GM12874 (cell line): ENCODE measurements around the gene ITPRID1.
A peak's percentile ranks its signal among the peaks of the same experiment; 100 is the strongest.

Experiments used
- TF ChIP-seq, protein P1 (sequence below): IDR thresholded peaks from 2 replicates; pipeline ENCODE4 v1.5.1; 2011; ENCODE audit warnings: low read depth, mild to moderate bottlenecking, control low read depth, low read length, moderate library complexity; ENCODE audit not compliant: insufficient read depth

The ITPRID1 gene

DNA sequence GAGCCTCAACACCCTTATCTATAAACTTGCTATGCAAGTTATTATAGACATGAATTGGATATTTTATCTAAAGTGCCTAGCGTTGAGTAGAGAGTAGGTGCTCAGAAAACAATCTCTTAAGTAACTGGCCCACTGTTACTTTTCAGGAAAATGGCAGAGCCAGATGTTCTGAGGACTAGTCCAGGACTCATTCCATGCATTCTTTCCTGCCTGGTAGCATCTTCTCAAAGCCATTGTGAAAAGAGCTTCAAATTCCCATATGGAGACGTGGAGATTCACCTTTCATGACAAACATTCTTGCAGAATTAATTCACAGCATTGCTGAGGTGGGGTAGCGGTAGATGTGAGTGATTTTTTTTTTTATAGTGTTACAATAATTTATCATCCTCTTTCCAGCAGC, 35.9 kb upstream of the ITPRID1 start:
- TF ChIP-seq, protein P1, sequence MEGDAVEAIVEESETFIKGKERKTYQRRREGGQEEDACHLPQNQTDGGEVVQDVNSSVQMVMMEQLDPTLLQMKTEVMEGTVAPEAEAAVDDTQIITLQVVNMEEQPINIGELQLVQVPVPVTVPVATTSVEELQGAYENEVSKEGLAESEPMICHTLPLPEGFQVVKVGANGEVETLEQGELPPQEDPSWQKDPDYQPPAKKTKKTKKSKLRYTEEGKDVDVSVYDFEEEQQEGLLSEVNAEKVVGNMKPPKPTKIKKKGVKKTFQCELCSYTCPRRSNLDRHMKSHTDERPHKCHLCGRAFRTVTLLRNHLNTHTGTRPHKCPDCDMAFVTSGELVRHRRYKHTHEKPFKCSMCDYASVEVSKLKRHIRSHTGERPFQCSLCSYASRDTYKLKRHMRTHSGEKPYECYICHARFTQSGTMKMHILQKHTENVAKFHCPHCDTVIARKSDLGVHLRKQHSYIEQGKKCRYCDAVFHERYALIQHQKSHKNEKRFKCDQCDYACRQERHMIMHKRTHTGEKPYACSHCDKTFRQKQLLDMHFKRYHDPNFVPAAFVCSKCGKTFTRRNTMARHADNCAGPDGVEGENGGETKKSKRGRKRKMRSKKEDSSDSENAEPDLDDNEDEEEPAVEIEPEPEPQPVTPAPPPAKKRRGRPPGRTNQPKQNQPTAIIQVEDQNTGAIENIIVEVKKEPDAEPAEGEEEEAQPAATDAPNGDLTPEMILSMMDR, result no peak

DNA sequence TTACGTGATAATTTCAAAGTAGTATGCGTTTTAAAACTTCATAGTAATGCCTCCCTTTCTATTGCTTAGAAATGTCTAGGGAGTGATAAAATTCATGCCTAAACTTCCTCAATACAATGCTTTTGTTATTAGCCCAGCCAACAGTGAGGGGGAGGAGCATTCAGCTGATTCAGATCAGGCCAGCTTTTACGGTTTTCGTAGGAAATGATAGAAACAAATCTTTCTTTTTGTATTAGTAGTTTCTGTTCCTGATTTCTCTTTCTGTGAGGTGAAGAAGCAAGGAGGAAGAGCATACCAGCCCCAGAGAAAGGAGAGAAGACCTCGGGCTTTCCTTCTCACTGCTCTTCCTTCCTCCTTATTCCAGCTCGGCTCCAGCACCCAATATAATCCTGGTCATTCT, 35.2 kb upstream of the ITPRID1 start:
- TF ChIP-seq, protein P1, result no peak

DNA sequence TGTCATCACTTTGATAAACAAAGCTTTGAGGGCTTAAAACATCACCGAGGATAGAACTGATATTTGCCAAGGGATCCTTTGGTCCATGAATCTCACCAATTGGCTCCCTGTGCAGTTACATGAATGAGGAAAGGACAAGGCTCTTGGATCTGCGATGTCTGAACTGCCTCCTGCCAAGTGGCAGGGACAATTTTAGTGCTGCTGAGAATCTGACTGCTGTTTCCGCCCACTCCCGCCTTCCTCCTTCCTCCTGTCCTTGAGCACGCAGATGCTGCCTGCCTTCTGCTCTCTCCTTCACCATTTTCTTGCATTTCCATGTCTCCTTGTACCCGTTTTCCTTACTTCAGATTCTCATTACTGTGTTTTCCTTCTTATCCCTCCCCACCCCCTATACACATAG, 26.8 kb upstream of the ITPRID1 start:
- TF ChIP-seq, protein P1, result no peak

DNA sequence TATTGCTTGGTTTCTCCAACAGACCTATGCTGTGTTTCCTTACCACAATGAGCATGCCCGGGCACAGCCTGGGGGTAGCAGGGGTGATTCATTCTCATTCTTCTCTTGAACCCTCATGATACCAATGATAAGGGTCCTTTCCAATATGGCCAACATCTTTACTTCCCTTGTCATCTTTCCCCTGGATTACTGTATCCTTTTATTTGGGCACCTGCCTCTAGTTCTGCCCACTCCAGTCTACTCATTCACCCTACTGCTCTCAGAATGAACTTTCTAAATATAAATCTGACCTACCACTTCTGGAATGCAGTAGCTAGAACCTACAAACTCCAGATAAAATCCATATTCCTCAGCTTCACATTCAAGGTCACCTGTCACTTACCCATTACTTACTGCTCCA, 26.4 kb upstream of the ITPRID1 start:
- TF ChIP-seq, protein P1, result no peak

DNA sequence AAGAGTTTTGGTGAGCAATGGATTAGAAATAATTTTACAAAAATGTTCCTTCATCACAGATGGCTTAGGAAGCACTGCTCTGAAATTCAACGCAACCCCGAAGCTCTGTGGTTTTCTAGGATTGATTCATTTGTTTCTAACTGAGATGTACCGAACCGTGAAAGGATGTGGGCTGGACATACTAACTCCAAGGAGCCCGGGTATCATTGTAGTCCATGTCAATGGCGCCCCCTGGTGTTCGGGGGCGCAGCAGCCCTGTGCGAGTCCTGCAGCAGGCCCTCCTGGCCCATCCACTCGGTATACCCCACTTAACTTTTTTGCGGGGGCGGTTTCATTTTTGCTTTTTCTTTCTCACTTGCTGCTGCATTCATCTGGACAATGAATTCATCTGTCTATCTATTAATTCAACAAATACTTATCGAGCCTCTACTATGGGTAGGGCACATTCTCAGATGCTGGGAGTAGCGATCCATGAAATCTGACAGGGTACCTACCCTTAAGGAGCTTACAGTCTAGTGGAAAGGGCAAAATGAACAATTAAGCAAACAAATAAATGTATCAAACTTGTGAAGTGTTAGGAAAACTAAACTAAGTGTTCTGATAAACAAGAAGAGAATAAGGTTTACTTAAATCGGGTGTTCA, 25.2 kb upstream of the ITPRID1 start:
- TF ChIP-seq, protein P1, result peak; percentile 90

DNA sequence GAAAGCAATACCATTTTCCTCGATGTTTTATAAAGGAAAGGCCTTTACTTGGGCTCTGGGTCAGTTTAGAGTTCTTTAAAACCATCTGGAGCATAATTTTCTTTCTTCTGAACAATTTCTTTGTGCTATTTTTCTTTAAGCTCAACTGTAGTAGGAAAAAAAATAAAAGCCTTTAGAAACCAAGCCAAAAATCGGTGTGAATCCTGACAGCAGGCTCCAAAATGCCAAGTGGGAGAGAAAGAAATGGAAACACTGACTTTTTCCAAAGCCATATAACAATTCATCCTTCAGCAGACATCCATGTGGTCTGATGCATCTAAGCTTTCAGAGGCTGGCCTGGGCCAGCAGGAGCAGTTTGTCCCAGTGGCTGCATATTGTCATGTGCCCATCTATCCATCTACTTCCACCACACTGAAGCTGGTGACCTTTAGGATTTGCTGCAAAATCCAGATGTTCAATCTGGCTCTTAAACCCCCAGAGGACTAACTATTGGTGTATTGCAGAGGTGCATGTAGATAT, 23.0 kb upstream of the ITPRID1 start:
- TF ChIP-seq, protein P1, result no peak

DNA sequence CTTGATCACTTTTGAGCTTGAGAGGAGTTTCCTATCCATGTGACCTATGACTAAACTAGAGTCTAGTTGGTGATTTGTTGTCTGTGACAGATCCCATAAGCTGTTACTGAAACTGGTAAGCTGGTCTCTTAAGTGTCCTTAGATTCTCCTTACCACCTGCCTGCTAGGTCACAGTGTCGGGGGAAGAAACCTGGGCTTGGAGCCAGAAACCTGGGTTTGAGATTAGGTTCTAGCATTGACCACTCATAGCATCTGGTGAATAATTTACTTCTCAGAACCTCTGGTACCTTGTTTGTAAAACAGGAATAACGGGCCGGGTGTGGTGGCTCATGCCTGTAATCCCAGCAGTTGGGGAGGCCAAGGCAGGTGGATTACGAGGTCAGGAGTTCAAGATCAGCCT, 21.8 kb upstream of the ITPRID1 start:
- TF ChIP-seq, protein P1, result no peak

DNA sequence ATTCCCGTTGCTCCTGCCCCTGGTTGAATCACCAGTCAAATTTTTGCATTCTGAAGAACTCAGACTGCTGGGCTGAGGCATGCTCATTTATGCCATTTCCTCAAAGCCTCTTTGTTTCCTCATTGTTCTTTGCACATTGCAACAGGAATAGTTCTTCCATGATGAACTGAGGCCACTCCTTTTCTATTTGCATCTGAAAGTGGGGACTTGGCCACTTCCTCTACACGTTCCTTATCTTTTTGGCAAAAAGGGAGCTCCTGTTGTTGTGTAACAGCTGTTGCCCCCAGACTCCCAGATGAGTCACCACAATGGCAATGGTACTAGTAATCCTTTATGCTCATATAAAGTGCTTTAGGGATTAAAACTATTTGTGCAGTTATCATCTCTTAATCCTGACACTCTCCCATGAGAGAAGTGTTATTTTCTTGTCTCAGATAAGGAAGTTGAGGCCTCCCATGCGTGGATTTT, 20.1 kb upstream of the ITPRID1 start:
- TF ChIP-seq, protein P1, result no peak
